Measurements from ENCODE around the gene SMC5.

SMC5 gene

GRCh38 chr9:70255486-70255885 lies 3.3 kb upstream of the SMC5 start:
- Histone ChIP-seq H3K36me3 (replicated peaks; ENCODE audit: low read depth, low read length) (peaks cover 2% of the 10 kb centered on the region), H3K27me3 (ENCODE audit: low read depth, low read length) (no peaks in the 10 kb centered on the region), H3K27ac (ENCODE audit: low read length) (no peak overlapping the region), H3K4me2 (ENCODE audit: low read length) (no peak overlapping the region), H3K9me3 (ENCODE audit: insufficient read depth, low read length) (no peaks in the 10 kb centered on the region), H2AFZ (ENCODE audit: low read depth, low read length) (no peak overlapping the region), H3K4me1 (ENCODE audit: low read length) (peaks cover 15% of the 10 kb centered on the region), H3K79me2 (ENCODE audit: low read length) (peaks cover 17% of the 10 kb centered on the region), H4K20me1 (ENCODE audit: insufficient read depth, low read length) (peaks cover 4% of the 10 kb centered on the region; the same call in 1 of the 2 replicates), H3K9ac (ENCODE audit: low read length) (no peak overlapping the region), H3K4me3 (ENCODE audit: low read length) (no peak overlapping the region)
- no peak for TF ChIP-seq EZH2phosphoT487 (IDR thresholded peaks at IDR 0.05; ENCODE audit: low read depth)
- TF ChIP-seq CTCF (IDR thresholded peaks at IDR 0.05; ENCODE audit: low read depth, low read length) = no peak

- Histone ChIP-seq H3K9ac (ENCODE audit: low read length) (no peak overlapping the region), H3K4me2 (ENCODE audit: low read length) (no peak overlapping the region), H3K27me3 (ENCODE audit: low read depth, low read length) (no peaks in the 10 kb centered on the region), H3K79me2 (ENCODE audit: low read length) (peaks cover 23% of the 10 kb centered on the region), H3K4me3 (ENCODE audit: low read length) (no peak overlapping the region), H3K9me3 (ENCODE audit: insufficient read depth, low read length) (no peaks in the 10 kb centered on the region), H3K27ac (ENCODE audit: low read length) (no peak overlapping the region), H3K36me3 (replicated peaks; ENCODE audit: low read depth, low read length) (peaks cover 8% of the 10 kb centered on the region), H4K20me1 (ENCODE audit: insufficient read depth, low read length) (peaks cover 10% of the 10 kb centered on the region), H3K4me1 (ENCODE audit: low read length) (peaks cover 18% of the 10 kb centered on the region), H2AFZ (ENCODE audit: low read depth, low read length) (no peak overlapping the region)
- no peak for TF ChIP-seq EZH2phosphoT487 (IDR thresholded peaks at IDR 0.05; ENCODE audit: low read depth)
- TF ChIP-seq CTCF (IDR thresholded peaks at IDR 0.05; ENCODE audit: low read depth, low read length) = no peak
Measured at GRCh38 chr9:70256123-70256551, 2.6 kb upstream of the SMC5 start.

- Histone ChIP-seq H3K79me2 (ENCODE audit: low read length) (peaks cover 37% of the 10 kb centered on the region), H3K9ac (ENCODE audit: low read length) (peak overlapping the region; percentile 66; the same call in 1 of the 2 replicates)
Measured at GRCh38 chr9:70257502-70257901, 1.3 kb upstream of the SMC5 start.

More at GRCh38 chr9:70257502-70257901, 1.3 kb upstream of the SMC5 start:
- H4K20me1 ChIP-seq (ENCODE audit: insufficient read depth, low read length) = peaks cover 24% of the 10 kb centered on the region
- no peak overlapping the region for H2AFZ ChIP-seq (ENCODE audit: low read depth, low read length)
- H3K36me3 ChIP-seq (replicated peaks; ENCODE audit: low read depth, low read length) = peaks cover 22% of the 10 kb centered on the region
- no peak for TF ChIP-seq EZH2phosphoT487 (IDR thresholded peaks at IDR 0.05; ENCODE audit: low read depth)
- no peak for TF ChIP-seq CTCF (IDR thresholded peaks at IDR 0.05; ENCODE audit: low read depth, low read length)
- peaks cover 31% of the 10 kb centered on the region for H3K4me1 ChIP-seq (ENCODE audit: low read length)
- no peaks in the 10 kb centered on the region for H3K27me3 ChIP-seq (ENCODE audit: low read depth, low read length)
- no peaks in the 10 kb centered on the region for H3K9me3 ChIP-seq (ENCODE audit: insufficient read depth, low read length)
- H3K27ac ChIP-seq (ENCODE audit: low read length) = no peak overlapping the region
- H3K4me3 ChIP-seq (ENCODE audit: low read length) = peak overlapping the region; percentile 81
- peak overlapping the region; percentile 73 for H3K4me2 ChIP-seq (ENCODE audit: low read length)
